ENCODE measurements around the gene MRPL46. TPM values are rescaled to one million over a fixed set of nuclear protein-coding genes. Genes with fewer than 3 reads are reported as not detected.

Gene MRPL46
- total and polyA plus RNA-seq, 5 donors from 2014 or later = 11.8 to 72.9 (median 66.7) TPM

- ATAC-seq (ENCODE audit: low read depth in 2 of 2) = no peak
- H3K4me1 ChIP-seq (ENCODE audit: control insufficient read depth, insufficient read depth, low read length, poor library complexity, severe bottlenecking) = no peaks in the 10 kb centered on the region
- Mint-ChIP-seq H3K4me3 (no peak overlapping the region), H3K9me3 (peaks cover 0 to 4% (median 0%) of the 10 kb centered on the region in 7 donors), H3K27ac (no peak overlapping the region), H3K36me3 (peaks cover 5% of the 10 kb centered on the region), H3K4me1 (peaks cover 0 to 9% (median 4%) of the 10 kb centered on the region in 4 donors), H3K27me3 (peaks cover 4% of the 10 kb centered on the region)
- no peak overlapping the region for H3K27ac ChIP-seq (ENCODE audit: insufficient read depth, low read length, poor library complexity, severe bottlenecking)
- no peak overlapping the region for H3K4me3 ChIP-seq (ENCODE audit: low read depth, low read length)
- DNase-seq = no peak
- no peaks in the 10 kb centered on the region for H3K27me3 ChIP-seq (ENCODE audit: control insufficient read depth, insufficient read depth, low read length)
- H3K9me3 ChIP-seq (ENCODE audit: control insufficient read depth in 2 of 2, low read length in 2 of 2) = no peaks in the 10 kb centered on the region
- H3K36me3 ChIP-seq (ENCODE audit: control insufficient read depth, insufficient read depth, low read length) = peaks cover 6% of the 10 kb centered on the region
These were observed 13.5 kb downstream of the MRPL46 start for GRCh38 chr15:88453651-88454050.

- no peak for ATAC-seq (ENCODE audit: low read depth in 2 of 2)
- Histone ChIP-seq H3K4me1 (ENCODE audit: control insufficient read depth, insufficient read depth, low read length, poor library complexity, severe bottlenecking) (no peaks in the 10 kb centered on the region), H3K27ac (ENCODE audit: insufficient read depth, low read length, poor library complexity, severe bottlenecking) (no peak overlapping the region), H3K4me3 (ENCODE audit: low read depth, low read length) (peak overlapping the region; percentile 28), H3K36me3 (ENCODE audit: control insufficient read depth, insufficient read depth, low read length) (no peaks in the 10 kb centered on the region), H3K9me3 (ENCODE audit: control insufficient read depth in 2 of 2, low read length in 2 of 2) (no peaks in the 10 kb centered on the region), H3K27me3 (ENCODE audit: control insufficient read depth, insufficient read depth, low read length) (no peaks in the 10 kb centered on the region)
- Mint-ChIP-seq H3K27ac (no peak overlapping the region), H3K36me3 (no peaks in the 10 kb centered on the region), H3K4me3 (no peak overlapping the region), H3K27me3 (peaks cover 18% of the 10 kb centered on the region), H3K4me1 (peaks cover 0 to 9% (median 5%) of the 10 kb centered on the region in 4 donors), H3K9me3 (peaks cover 0 to 6% (median 0%) of the 10 kb centered on the region in 7 donors)
- DNase-seq = peak; percentile 20 to 66 (median 30)
These were observed 16.9 kb downstream of the MRPL46 start for GRCh38 chr15:88450125-88450798.

DNA sequence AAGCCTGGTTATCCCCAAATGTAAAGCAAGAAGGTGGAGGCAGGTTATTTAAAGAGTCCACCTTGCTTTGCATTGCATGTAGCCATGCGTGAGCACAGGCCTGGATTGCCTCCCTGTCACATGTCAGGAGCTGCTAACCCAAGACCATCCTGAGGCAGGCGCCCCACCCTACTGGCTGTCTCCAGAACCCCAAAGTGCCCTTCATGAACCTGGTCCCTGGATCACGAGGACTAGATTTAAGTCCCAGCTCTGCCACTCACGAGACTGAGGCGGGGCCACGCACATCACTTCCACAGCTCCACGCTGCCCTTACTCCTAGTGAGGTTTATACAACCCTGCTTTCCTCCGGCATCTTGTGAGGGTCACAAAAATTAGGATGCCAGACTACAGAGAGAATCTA lies 17.6 kb downstream of the MRPL46 start:
- Histone ChIP-seq H3K27ac (ENCODE audit: insufficient read depth, low read length, poor library complexity, severe bottlenecking) (no peak overlapping the region), H3K27me3 (ENCODE audit: control insufficient read depth, insufficient read depth, low read length) (no peaks in the 10 kb centered on the region), H3K4me1 (ENCODE audit: control insufficient read depth, insufficient read depth, low read length, poor library complexity, severe bottlenecking) (no peaks in the 10 kb centered on the region), H3K4me3 (ENCODE audit: low read depth, low read length) (no peak overlapping the region), H3K9me3 (ENCODE audit: control insufficient read depth in 2 of 2, low read length in 2 of 2) (no peaks in the 10 kb centered on the region), H3K36me3 (ENCODE audit: control insufficient read depth, insufficient read depth, low read length) (no peaks in the 10 kb centered on the region)
- no peak overlapping the region for H3K27ac Mint-ChIP-seq
- peaks cover 18% of the 10 kb centered on the region for H3K27me3 Mint-ChIP-seq
- no peaks in the 10 kb centered on the region for H3K36me3 Mint-ChIP-seq
- DNase-seq = no peak
- peaks cover 0 to 6% (median 5%) of the 10 kb centered on the region in 4 donors for H3K4me1 Mint-ChIP-seq
- no peak for ATAC-seq (ENCODE audit: low read depth in 2 of 2)
- peaks cover 0 to 6% (median 2%) of the 10 kb centered on the region in 7 donors for H3K9me3 Mint-ChIP-seq
- H3K4me3 Mint-ChIP-seq = no peak overlapping the region

GRCh38 chr15:88448991-88449461 lies 18.2 kb downstream of the MRPL46 start:
- no peak overlapping the region for H3K4me3 Mint-ChIP-seq
- Histone ChIP-seq H3K36me3 (ENCODE audit: control insufficient read depth, insufficient read depth, low read length) (no peaks in the 10 kb centered on the region), H3K27me3 (ENCODE audit: control insufficient read depth, insufficient read depth, low read length) (no peaks in the 10 kb centered on the region), H3K4me3 (ENCODE audit: low read depth, low read length) (no peak overlapping the region), H3K27ac (ENCODE audit: insufficient read depth, low read length, poor library complexity, severe bottlenecking) (no peak overlapping the region), H3K4me1 (ENCODE audit: control insufficient read depth, insufficient read depth, low read length, poor library complexity, severe bottlenecking) (no peaks in the 10 kb centered on the region), H3K9me3 (ENCODE audit: control insufficient read depth in 2 of 2, low read length in 2 of 2) (no peaks in the 10 kb centered on the region)
- H3K4me1 Mint-ChIP-seq = peaks cover 0 to 6% (median 5%) of the 10 kb centered on the region in 4 donors
- peaks cover 18% of the 10 kb centered on the region for H3K27me3 Mint-ChIP-seq
- DNase-seq (no peak), ATAC-seq (ENCODE audit: low read depth in 2 of 2) (no peak)
- no peaks in the 10 kb centered on the region for H3K36me3 Mint-ChIP-seq
- no peak overlapping the region for H3K27ac Mint-ChIP-seq
- H3K9me3 Mint-ChIP-seq = peaks cover 0 to 12% (median 4%) of the 10 kb centered on the region in 7 donors

DNA sequence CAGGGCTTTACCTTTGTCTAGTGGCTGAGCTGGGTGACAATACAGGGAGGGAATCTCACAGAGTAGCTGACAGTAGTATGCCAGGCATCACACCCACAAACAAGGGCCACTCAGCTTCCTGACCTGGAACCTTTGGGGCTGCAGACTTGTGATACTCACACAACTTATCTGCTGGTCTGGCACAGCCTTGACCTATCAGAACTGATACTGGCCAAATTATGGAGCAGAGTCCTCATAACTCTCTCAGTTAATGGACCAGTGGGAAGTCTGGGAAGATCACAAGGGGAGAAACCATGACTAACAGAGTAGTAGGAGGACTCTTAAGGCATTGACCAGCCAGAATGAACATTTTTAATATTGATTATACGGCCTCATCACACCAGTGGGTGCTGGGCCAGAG lies 19.4 kb downstream of the MRPL46 start:
- H3K36me3 ChIP-seq (ENCODE audit: control insufficient read depth, insufficient read depth, low read length) = no peaks in the 10 kb centered on the region
- H3K4me3 Mint-ChIP-seq = no peak overlapping the region
- H3K9me3 ChIP-seq (ENCODE audit: control insufficient read depth in 2 of 2, low read length in 2 of 2) = peaks cover 5 to 9% of the 10 kb centered on the region in 2 experiments
- DNase-seq (no peak), ATAC-seq (ENCODE audit: low read depth in 2 of 2) (no peak)
- H3K9me3 Mint-ChIP-seq = peaks cover 0 to 25% (median 9%) of the 10 kb centered on the region in 7 donors
- no peaks in the 10 kb centered on the region for H3K4me1 ChIP-seq (ENCODE audit: control insufficient read depth, insufficient read depth, low read length, poor library complexity, severe bottlenecking)
- peaks cover 0 to 6% (median 5%) of the 10 kb centered on the region in 4 donors for H3K4me1 Mint-ChIP-seq
- H3K27me3 ChIP-seq (ENCODE audit: control insufficient read depth, insufficient read depth, low read length) = peaks cover 6% of the 10 kb centered on the region
- no peak overlapping the region for H3K27ac ChIP-seq (ENCODE audit: insufficient read depth, low read length, poor library complexity, severe bottlenecking)
- H3K36me3 Mint-ChIP-seq = no peaks in the 10 kb centered on the region
- peaks cover 22% of the 10 kb centered on the region for H3K27me3 Mint-ChIP-seq
- no peak overlapping the region for H3K27ac Mint-ChIP-seq
- H3K4me3 ChIP-seq (ENCODE audit: low read depth, low read length) = no peak overlapping the region

- Mint-ChIP-seq H3K27ac (no peak overlapping the region), H3K27me3 (peaks cover 23% of the 10 kb centered on the region), H3K4me3 (no peak overlapping the region), H3K9me3 (peaks cover 0 to 26% (median 9%) of the 10 kb centered on the region in 7 donors), H3K36me3 (no peaks in the 10 kb centered on the region), H3K4me1 (peaks cover 0 to 6% (median 4%) of the 10 kb centered on the region in 4 donors)
- Histone ChIP-seq H3K4me3 (ENCODE audit: low read depth, low read length) (no peak overlapping the region), H3K27me3 (ENCODE audit: control insufficient read depth, insufficient read depth, low read length) (peaks cover 10% of the 10 kb centered on the region), H3K27ac (ENCODE audit: insufficient read depth, low read length, poor library complexity, severe bottlenecking) (no peak overlapping the region), H3K36me3 (ENCODE audit: control insufficient read depth, insufficient read depth, low read length) (no peaks in the 10 kb centered on the region), H3K9me3 (ENCODE audit: control insufficient read depth in 2 of 2, low read length in 2 of 2) (peaks cover 5 to 9% of the 10 kb centered on the region in 2 experiments), H3K4me1 (ENCODE audit: control insufficient read depth, insufficient read depth, low read length, poor library complexity, severe bottlenecking) (no peaks in the 10 kb centered on the region)
- DNase-seq = no peak
- ATAC-seq (ENCODE audit: low read depth in 2 of 2) = no peak
These were observed 20.0 kb downstream of the MRPL46 start for GRCh38 chr15:88447206-88447605.

DNA sequence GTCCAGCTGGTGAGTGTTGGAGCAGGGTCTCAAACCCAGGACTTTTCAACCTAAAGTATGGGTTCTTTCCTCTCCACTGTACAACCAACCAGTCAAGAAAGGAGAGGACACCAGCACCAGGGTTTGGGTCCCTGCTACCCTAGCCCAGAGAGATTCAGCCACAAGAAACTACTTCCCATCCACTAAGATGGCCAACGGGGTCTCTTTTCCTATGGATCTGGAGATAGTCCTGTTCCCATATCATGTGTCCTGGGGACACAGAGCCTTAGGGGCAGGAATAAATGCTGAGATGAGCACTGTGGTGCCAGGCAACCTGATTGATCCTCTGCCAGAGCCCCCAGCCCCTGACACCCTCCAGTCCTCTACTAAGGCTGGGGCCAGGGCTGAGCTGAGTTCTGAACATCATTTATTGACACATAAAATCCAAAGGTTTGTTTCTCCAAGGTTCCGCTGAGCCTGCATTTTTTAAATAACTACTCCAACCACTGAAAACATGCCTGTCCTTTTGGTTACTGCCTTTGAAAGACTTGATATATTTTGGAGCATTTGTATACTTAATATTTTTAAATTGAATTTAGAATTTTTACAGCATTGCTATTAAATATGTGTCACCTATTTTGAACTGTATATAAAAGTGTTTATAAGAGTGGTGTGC lies 26.0 kb downstream of the MRPL46 start:
- no peaks in the 10 kb centered on the region for H3K4me1 Mint-ChIP-seq
- Histone ChIP-seq H3K27me3 (ENCODE audit: control insufficient read depth, insufficient read depth, low read length) (peaks cover 10% of the 10 kb centered on the region), H3K4me1 (ENCODE audit: control insufficient read depth, insufficient read depth, low read length, poor library complexity, severe bottlenecking) (no peaks in the 10 kb centered on the region), H3K4me3 (ENCODE audit: low read depth, low read length) (no peak overlapping the region), H3K27ac (ENCODE audit: insufficient read depth, low read length, poor library complexity, severe bottlenecking) (no peak overlapping the region), H3K36me3 (ENCODE audit: control insufficient read depth, insufficient read depth, low read length) (no peaks in the 10 kb centered on the region), H3K9me3 (ENCODE audit: control insufficient read depth in 2 of 2, low read length in 2 of 2) (peaks cover 5 to 9% of the 10 kb centered on the region in 2 experiments)
- no peak overlapping the region for H3K4me3 Mint-ChIP-seq
- ATAC-seq (ENCODE audit: low read depth in 2 of 2) = no peak
- no peak for DNase-seq
- no peak overlapping the region for H3K27ac Mint-ChIP-seq
- peaks cover 18% of the 10 kb centered on the region for H3K27me3 Mint-ChIP-seq
- H3K36me3 Mint-ChIP-seq = no peaks in the 10 kb centered on the region
- peaks cover 0 to 26% (median 4%) of the 10 kb centered on the region in 7 donors for H3K9me3 Mint-ChIP-seq
